ENCODE results near the gene NAGPA. TPM values are rescaled to one million over a fixed set of nuclear protein-coding genes. Genes with fewer than 3 reads are reported as not detected.

Gene NAGPA
- polyA plus RNA-seq, 1 donor from 2014 or later = 36.6 TPM

- TF ChIP-seq EP300 (conservative IDR thresholded peaks at IDR 0.05; ENCODE audit: poor library complexity, severe bottlenecking) (no peak), EZH2 (IDR thresholded peaks at IDR 0.05; ENCODE audit: borderline replicate concordance, insufficient read depth, low read length, poor library complexity, severe bottlenecking) (no peak), SMC3 (conservative IDR thresholded peaks at IDR 0.05; ENCODE audit: poor library complexity) (no peak), POLR2AphosphoS5 (IDR thresholded peaks at IDR 0.05) (no peak), CTCF (IDR thresholded peaks at IDR 0.05; ENCODE audit: poor library complexity, severe bottlenecking) (no peak)
- H3K27me3 ChIP-seq (ENCODE audit: insufficient read depth, low read depth, low read length) = no peaks in the 10 kb centered on the region
- H4K20me1 ChIP-seq (ENCODE audit: insufficient read depth) = no peaks in the 10 kb centered on the region
- H3K27ac ChIP-seq (ENCODE audit: low read length) = no peak overlapping the region
- H2AFZ ChIP-seq (ENCODE audit: low read depth, low read length) = no peak overlapping the region
- no peaks in the 10 kb centered on the region for H3K9me2 ChIP-seq (ENCODE audit: insufficient read depth, low read length)
- H3K4me3 ChIP-seq (ENCODE audit: low read length) = no peak overlapping the region
- H3K36me3 ChIP-seq (ENCODE audit: insufficient read depth, low read length) = no peaks in the 10 kb centered on the region
- H3F3A ChIP-seq (ENCODE audit: insufficient read depth, low read length, poor library complexity, severe bottlenecking) = no peaks in the 10 kb centered on the region
- no peak overlapping the region for H3K4me2 ChIP-seq (ENCODE audit: low read length)
- H3K9me3 ChIP-seq (ENCODE audit: low read length) = no peaks in the 10 kb centered on the region
- H3K9ac ChIP-seq (ENCODE audit: low read length) = no peak overlapping the region
- H3K79me2 ChIP-seq (replicated peaks; ENCODE audit: insufficient read depth, low read length) = no peaks in the 10 kb centered on the region
Observed at GRCh38 chr16:5027086-5027485, 6.6 kb downstream of the NAGPA start.

- H4K20me1 ChIP-seq (ENCODE audit: insufficient read depth) = no peaks in the 10 kb centered on the region
- no peak overlapping the region for H3K4me2 ChIP-seq (ENCODE audit: low read length)
Observed at GRCh38 chr16:5026664-5027063, 7.1 kb downstream of the NAGPA start.

More at GRCh38 chr16:5026664-5027063, 7.1 kb downstream of the NAGPA start:
- Histone ChIP-seq H3K4me3 (ENCODE audit: low read length) (no peak overlapping the region), H3K36me3 (ENCODE audit: insufficient read depth, low read length) (no peaks in the 10 kb centered on the region), H3F3A (ENCODE audit: insufficient read depth, low read length, poor library complexity, severe bottlenecking) (no peaks in the 10 kb centered on the region), H3K27me3 (ENCODE audit: insufficient read depth, low read depth, low read length) (no peaks in the 10 kb centered on the region), H2AFZ (ENCODE audit: low read depth, low read length) (no peak overlapping the region), H3K9me2 (ENCODE audit: insufficient read depth, low read length) (no peaks in the 10 kb centered on the region), H3K9ac (ENCODE audit: low read length) (no peak overlapping the region), H3K27ac (ENCODE audit: low read length) (no peak overlapping the region), H3K9me3 (ENCODE audit: low read length) (no peaks in the 10 kb centered on the region), H3K79me2 (replicated peaks; ENCODE audit: insufficient read depth, low read length) (no peaks in the 10 kb centered on the region)
- TF ChIP-seq RAD21 (conservative IDR thresholded peaks at IDR 0.05) (no peak), EP300 (conservative IDR thresholded peaks at IDR 0.05; ENCODE audit: poor library complexity, severe bottlenecking) (no peak), TAF1 (IDR thresholded peaks at IDR 0.05; ENCODE audit: low read depth) (no peak), POLR2AphosphoS5 (IDR thresholded peaks at IDR 0.05) (no peak), CTCF (IDR thresholded peaks at IDR 0.05; ENCODE audit: poor library complexity, severe bottlenecking) (no peak), EZH2 (IDR thresholded peaks at IDR 0.05; ENCODE audit: borderline replicate concordance, insufficient read depth, low read length, poor library complexity, severe bottlenecking) (no peak), REST (IDR thresholded peaks at IDR 0.05; ENCODE audit: borderline replicate concordance) (no peak), SMC3 (conservative IDR thresholded peaks at IDR 0.05; ENCODE audit: poor library complexity) (no peak), MXI1 (conservative IDR thresholded peaks at IDR 0.05; ENCODE audit: poor library complexity, severe bottlenecking) (no peak)
